B cell (primary cell): ENCODE measurements around the gene FAM76A. TPM values are rescaled to one million over a fixed set of nuclear protein-coding genes. Genes with fewer than 3 reads are reported as not detected.

Source experiments
- ATAC-seq: fragments of 200-7000 bp; cut with Tn5 transposase; one replicate; pipeline ENCODE4 v1.10.0; 2021; ENCODE audit warnings: low read depth, mild to moderate bottlenecking, moderate number of reproducible peaks, moderate library complexity
- CTCF ChIA-PET: fragments of 350-600 bp; sonication (Branson Sonifier 250); formaldehyde crosslinking; loops from one replicate; lab custom pipeline; 2021; ENCODE audit warnings: antibody characterized with exemption, inconsistent platforms; lab: Charles Lee
- POLR2A ChIA-PET: fragments of 350-600 bp; sonication (Branson Sonifier 250); formaldehyde crosslinking; loops from one replicate; lab custom pipeline; 2021; ENCODE audit warnings: antibody characterized with exemption; lab: Charles Lee
- DNase-seq: peaks from one replicate; pipeline ENCODE4 v3.0.0; 2013
- H2AFZ ChIP-seq: 2 replicates; pipeline ENCODE4 v1.6.1; 2012; ENCODE audit warnings: mild to moderate bottlenecking, low read depth, low read length; ENCODE audit not compliant: insufficient read depth, poor library complexity, severe bottlenecking
- H3K27ac ChIP-seq, 2 donors: 1 replicate in 1 of 2; 2 replicates in 1 of 2; pipeline ENCODE4 v1.5.1; 2012 to 2013; ENCODE audit warnings: low read length in 2 of 2, mild to moderate bottlenecking in 2 of 2, moderate library complexity in 1 of 2
- H3K27me3 ChIP-seq, 4 experiments: fragments of 200-600 bp in 1 of 4; sonication (generic) in 1 of 4; replicated peaks in 1 of 4; 1 replicate in 2 of 4; 2 replicates in 2 of 4; pipeline versions ENCODE4 v1.6.1 to v1.7.0; 2013 to 2016; ENCODE audit warnings: low read length in 3 of 4, mild to moderate bottlenecking in 2 of 4, mixed read lengths in 1 of 4, moderate library complexity in 1 of 4; ENCODE audit not compliant: insufficient read depth in 4 of 4, control insufficient read depth in 3 of 4; ENCODE audit errors: control extremely low read depth in 1 of 4
- H3K36me3 ChIP-seq, 2 experiments: replicated peaks in 1 of 2; 1 replicate in 1 of 2; 2 replicates in 1 of 2; pipeline versions ENCODE4 v1.6.1 to v1.7.1; 2013; ENCODE audit warnings: low read length in 1 of 2; ENCODE audit not compliant: insufficient read depth in 2 of 2, control insufficient read depth in 1 of 2; ENCODE audit errors: control extremely low read depth in 1 of 2, extremely low read depth in 1 of 2
- H3K4me1 ChIP-seq, 2 donors: fragments of 200-600 bp in 1 of 2; sonication (generic) in 1 of 2; 1 replicate in 1 of 2; 2 replicates in 1 of 2; pipeline versions ENCODE4 v1.5.1 to v1.6.1; 2013 to 2017; ENCODE audit warnings: low read length in 2 of 2; ENCODE audit not compliant: control insufficient read depth in 2 of 2, insufficient read depth in 2 of 2
- H3K4me2 ChIP-seq: replicated peaks from 2 replicates; pipeline ENCODE3; 2012; ENCODE audit warnings: mild to moderate bottlenecking, low read depth, low read length; ENCODE audit not compliant: poor library complexity, severe bottlenecking
- H3K4me3 ChIP-seq, 5 experiments: fragments of 200-600 bp in 1 of 5; sonication (generic) in 1 of 5; 1 replicate in 3 of 5; 2 replicates in 2 of 5; pipeline versions ENCODE4 v1.5.1 to v1.7.0; 2011 to 2016; ENCODE audit warnings: low read length in 4 of 5, mild to moderate bottlenecking in 4 of 5, low read depth in 2 of 5, control low read depth in 1 of 5, moderate library complexity in 1 of 5; ENCODE audit not compliant: insufficient read depth in 1 of 5; ENCODE audit errors: control extremely low read depth in 1 of 5, extremely low read depth in 1 of 5
- H3K79me2 ChIP-seq: fragments of 200-600 bp; sonication (generic); one replicate; pipeline ENCODE4 v1.6.0; 2016; ENCODE audit warnings: low read length; ENCODE audit not compliant: control insufficient read depth, insufficient read depth
- H3K9ac ChIP-seq: fragments of 200-600 bp; sonication (generic); 2 replicates; pipeline ENCODE4 v1.6.1; 2017; ENCODE audit warnings: mild to moderate bottlenecking, low read length, moderate library complexity
- H3K9me3 ChIP-seq, 3 donors: one replicate each; pipeline versions ENCODE4 v1.6.1 to v1.7.1; 2013; ENCODE audit warnings: low read length in 2 of 3; ENCODE audit not compliant: control insufficient read depth in 2 of 3, insufficient read depth in 1 of 3; ENCODE audit errors: control extremely low read depth in 1 of 3
- H4K20me1 ChIP-seq: 2 replicates; pipeline ENCODE4 v1.6.0; 2012; ENCODE audit warnings: mild to moderate bottlenecking, low read length; ENCODE audit not compliant: insufficient read depth, control insufficient read depth, poor library complexity, severe bottlenecking
- H3K27ac Mint-ChIP-seq: one replicate; pipeline ENCODE4 v1.8.0; 2021; ENCODE audit warnings: mixed read lengths
- H3K27me3 Mint-ChIP-seq: one replicate; pipeline ENCODE4 v1.8.0; 2021; ENCODE audit warnings: mixed read lengths
- H3K4me1 Mint-ChIP-seq: one replicate; pipeline ENCODE4 v1.8.0; 2021; ENCODE audit warnings: mixed read lengths
- H3K4me3 Mint-ChIP-seq: one replicate; pipeline ENCODE4 v1.8.0; 2021; ENCODE audit warnings: mixed read lengths
- H3K9me3 Mint-ChIP-seq: one replicate; pipeline ENCODE4 v1.8.0; 2022; ENCODE audit warnings: mixed read lengths; ENCODE audit not compliant: insufficient read depth
- EZH2 ChIP-seq: IDR thresholded peaks from 2 replicates; pipeline ENCODE4 v1.6.1; 2012; ENCODE audit warnings: borderline replicate concordance, low read depth, mild to moderate bottlenecking, moderate library complexity, low read length; ENCODE audit not compliant: insufficient read depth, poor library complexity, severe bottlenecking
- WGBS: methylation state at CpG from one replicate; pipeline ENCODE4 v1.1.5; 2013; ENCODE audit warnings: missing lambda C conversion rate; ENCODE audit not compliant: insufficient coverage; 5-methylcytosine and 5-hydroxymethylcytosine counted together
- intact Hi-C: fragments of 100-400 bp; cut with micrococcal nuclease; formaldehyde crosslinking; loops from one replicate; pipeline ENCODE4 v1.10.0; 2022
- polyA plus RNA-seq: library from polyadenylated mRNA; depleted of rRNA; stranded (reverse); fragments of >200 nt; gene quantifications from 2 replicates; pipeline ENCODE4 v1.2.3, GENCODE V29; 2012
- total RNA-seq, 2 donors: library from RNA; stranded (reverse); fragments of 120-200 nt in 1 of 2; gene quantifications; 1 replicate in 1 of 2; 2 replicates in 1 of 2; pipeline versions ENCODE4 v1.2.3 to v1.2.4, GENCODE V29; 2013 to 2022
- TF ChIP-seq, protein P1 (sequence below): fragments of 200-600 bp; IDR thresholded peaks from one replicate; pipeline ENCODE4 v1.8.0; 2022; ENCODE audit warnings: antibody characterized with exemption, mild to moderate bottlenecking

FAM76A gene
- total and polyA plus RNA-seq, 2 donors (not counting 1 experiment from before 2014, with no cell fraction given), result 11.7 to 25.0 TPM

DNA sequence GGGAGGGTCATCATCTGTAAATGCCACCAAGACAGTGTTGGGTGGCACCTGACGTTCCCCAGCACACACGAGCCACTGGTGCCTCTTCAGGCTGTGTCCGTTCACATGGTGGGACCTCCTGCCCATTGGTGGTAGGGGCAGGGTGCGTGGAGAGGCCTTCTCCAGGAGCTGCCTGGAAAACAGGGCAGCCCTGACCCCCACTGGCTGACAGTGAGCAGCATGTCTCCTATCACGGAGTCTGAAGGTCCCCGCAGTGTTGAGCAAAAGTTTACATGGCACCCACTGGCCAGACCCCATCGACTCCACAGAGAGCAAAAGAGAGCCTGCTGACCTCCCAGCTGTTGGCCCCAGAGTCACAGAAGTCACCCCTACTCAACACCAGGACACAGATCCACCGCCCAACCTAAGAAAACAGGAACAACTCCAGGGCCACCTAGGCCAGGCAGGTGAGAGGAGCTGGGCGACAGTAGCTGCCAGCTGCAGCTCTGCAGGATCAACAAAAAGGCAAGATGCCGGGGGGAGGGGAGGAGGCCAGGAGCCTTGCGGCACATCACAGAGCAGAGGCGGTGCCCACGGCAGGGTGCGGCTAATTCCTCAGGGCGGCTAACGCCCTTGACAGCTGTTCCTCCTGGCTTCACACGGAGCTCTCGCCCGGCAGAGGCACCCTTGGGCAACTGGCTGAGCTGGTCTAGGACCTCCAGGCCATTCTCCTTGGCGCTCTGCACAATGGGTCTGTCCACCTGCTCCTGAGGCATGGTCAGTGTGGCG lies 39.4 kb upstream of the FAM76A start:
- H3K79me2 ChIP-seq, result no peaks in the 10 kb centered on the region
- H3K4me2 ChIP-seq, result no peak overlapping the region
- no peak overlapping the region for H3K9ac ChIP-seq
- no peak overlapping the region for H3K4me3 Mint-ChIP-seq
- H3K27me3 ChIP-seq, result no peaks in the 10 kb centered on the region
- H3K4me1 ChIP-seq, result no peaks in the 10 kb centered on the region
- DNase-seq (no peak), ATAC-seq (no peak)
- H3K4me1 Mint-ChIP-seq, result peaks cover 6% of the 10 kb centered on the region
- H3K36me3 ChIP-seq, result no peaks in the 10 kb centered on the region
- intact Hi-C loops, result no loop called here
- H3K27ac ChIP-seq, result no peak overlapping the region
- no peak for TF ChIP-seq EZH2
- TF ChIP-seq, protein P1, sequence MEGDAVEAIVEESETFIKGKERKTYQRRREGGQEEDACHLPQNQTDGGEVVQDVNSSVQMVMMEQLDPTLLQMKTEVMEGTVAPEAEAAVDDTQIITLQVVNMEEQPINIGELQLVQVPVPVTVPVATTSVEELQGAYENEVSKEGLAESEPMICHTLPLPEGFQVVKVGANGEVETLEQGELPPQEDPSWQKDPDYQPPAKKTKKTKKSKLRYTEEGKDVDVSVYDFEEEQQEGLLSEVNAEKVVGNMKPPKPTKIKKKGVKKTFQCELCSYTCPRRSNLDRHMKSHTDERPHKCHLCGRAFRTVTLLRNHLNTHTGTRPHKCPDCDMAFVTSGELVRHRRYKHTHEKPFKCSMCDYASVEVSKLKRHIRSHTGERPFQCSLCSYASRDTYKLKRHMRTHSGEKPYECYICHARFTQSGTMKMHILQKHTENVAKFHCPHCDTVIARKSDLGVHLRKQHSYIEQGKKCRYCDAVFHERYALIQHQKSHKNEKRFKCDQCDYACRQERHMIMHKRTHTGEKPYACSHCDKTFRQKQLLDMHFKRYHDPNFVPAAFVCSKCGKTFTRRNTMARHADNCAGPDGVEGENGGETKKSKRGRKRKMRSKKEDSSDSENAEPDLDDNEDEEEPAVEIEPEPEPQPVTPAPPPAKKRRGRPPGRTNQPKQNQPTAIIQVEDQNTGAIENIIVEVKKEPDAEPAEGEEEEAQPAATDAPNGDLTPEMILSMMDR, result no peak
- POLR2A ChIA-PET, result interaction anchor here (0.5 kb wide), 1 partner anchor 321 kb away, joined by 8 read pairs; no protein-coding TSS in a partner anchor
- 91% methylated on average over 20 of the region's 21 CpGs for WGBS
- no peak overlapping the region for H3K4me3 ChIP-seq
- peaks cover 7% of the 10 kb centered on the region for H3K27me3 Mint-ChIP-seq
- no peak overlapping the region for H3K27ac Mint-ChIP-seq
- H2AFZ ChIP-seq, result no peak overlapping the region
- H3K9me3 ChIP-seq, result peaks cover 0 to 9% (median 6%) of the 10 kb centered on the region in 3 donors
- peaks cover 7% of the 10 kb centered on the region for H3K9me3 Mint-ChIP-seq
- no peaks in the 10 kb centered on the region for H4K20me1 ChIP-seq
- CTCF ChIA-PET, result interaction anchor here (1.0 kb wide), 1 partner anchor 15 kb away, joined by 3 read pairs; the partner anchor contains the start of gene IFI6

DNA sequence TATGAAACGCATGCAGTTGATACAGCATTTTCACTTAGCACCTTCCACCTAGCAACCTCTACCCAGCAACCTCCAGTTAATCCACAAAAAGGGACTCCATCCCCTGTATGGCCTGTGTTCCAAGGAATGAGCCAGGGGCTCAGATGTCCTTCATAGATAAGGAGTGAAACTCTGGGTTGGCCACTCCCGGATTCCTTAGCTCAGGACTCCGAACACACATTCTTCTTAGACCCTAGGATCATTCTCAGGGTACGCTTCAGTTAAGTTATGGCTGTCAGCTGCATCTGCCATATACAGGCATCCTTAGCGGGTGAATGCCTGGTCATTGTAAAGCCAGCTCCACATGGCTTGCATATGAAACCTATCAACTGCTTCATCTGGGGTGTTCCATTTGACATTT lies 37.9 kb upstream of the FAM76A start:
- Histone ChIP-seq H2AFZ (no peak overlapping the region), H3K9me3 (peaks cover 0 to 4% (median 2%) of the 10 kb centered on the region in 3 donors), H3K79me2 (no peaks in the 10 kb centered on the region), H3K4me3 (no peak overlapping the region), H3K4me2 (no peak overlapping the region), H3K36me3 (no peaks in the 10 kb centered on the region), H3K4me1 (no peaks in the 10 kb centered on the region), H3K9ac (no peak overlapping the region), H3K27me3 (no peaks in the 10 kb centered on the region), H3K27ac (no peak overlapping the region), H4K20me1 (no peaks in the 10 kb centered on the region)
- intact Hi-C loops, result no loop called here
- Mint-ChIP-seq H3K9me3 (peaks cover 2% of the 10 kb centered on the region), H3K27me3 (peaks cover 7% of the 10 kb centered on the region), H3K4me3 (no peak overlapping the region), H3K27ac (no peak overlapping the region), H3K4me1 (peaks cover 6% of the 10 kb centered on the region)
- DNase-seq (no peak), ATAC-seq (no peak)
- TF ChIP-seq, protein P1, result no peak
- TF ChIP-seq EZH2, result no peak
- POLR2A ChIA-PET, result no interaction called here
- 100% methylated on average over 3 of the region's 5 CpGs for WGBS
- CTCF ChIA-PET, result interaction anchor here (0.7 to 0.9 kb wide), 2 partner anchors 19 to 79 kb away, joined by 3 to 4 read pairs; no protein-coding TSS in a partner anchor
